Nephron (organoid): ENCODE results near the gene ERO1B.

Experiments
- H3K27ac Mint-ChIP-seq, 3 experiments: 2 replicates each; pipeline ENCODE4 v1.8.0; 2020; ENCODE audit warnings: mixed read lengths in 3 of 3, mild to moderate bottlenecking in 2 of 3, moderate library complexity in 1 of 3
- H3K27me3 Mint-ChIP-seq: 2 replicates; pipeline ENCODE4 v1.8.0; 2021; ENCODE audit warnings: low read depth, mild to moderate bottlenecking, moderate library complexity, mixed read lengths
- H3K36me3 Mint-ChIP-seq: 2 replicates; pipeline ENCODE4 v1.8.0; 2020; ENCODE audit warnings: low read depth, mixed read lengths
- H3K4me1 Mint-ChIP-seq: 2 replicates; pipeline ENCODE4 v1.8.0; 2020; ENCODE audit warnings: mixed read lengths
- H3K4me3 Mint-ChIP-seq, 3 experiments: 2 replicates each; pipeline ENCODE4 v1.8.0; 2020; ENCODE audit warnings: mild to moderate bottlenecking in 3 of 3, mixed read lengths in 3 of 3, moderate library complexity in 2 of 3
- H3K9me3 Mint-ChIP-seq: 2 replicates; pipeline ENCODE4 v1.8.0; 2020; ENCODE audit warnings: mixed read lengths
- TF ChIP-seq, protein P1 (sequence below), 3 experiments: fragments of 200-600 bp; sonication (generic); IDR thresholded peaks; one replicate each; pipeline ENCODE4 v1.5.0; 2021; ENCODE audit warnings: antibody characterized with exemption in 3 of 3; ENCODE audit not compliant: unreplicated experiment in 3 of 3

The ERO1B gene

DNA sequence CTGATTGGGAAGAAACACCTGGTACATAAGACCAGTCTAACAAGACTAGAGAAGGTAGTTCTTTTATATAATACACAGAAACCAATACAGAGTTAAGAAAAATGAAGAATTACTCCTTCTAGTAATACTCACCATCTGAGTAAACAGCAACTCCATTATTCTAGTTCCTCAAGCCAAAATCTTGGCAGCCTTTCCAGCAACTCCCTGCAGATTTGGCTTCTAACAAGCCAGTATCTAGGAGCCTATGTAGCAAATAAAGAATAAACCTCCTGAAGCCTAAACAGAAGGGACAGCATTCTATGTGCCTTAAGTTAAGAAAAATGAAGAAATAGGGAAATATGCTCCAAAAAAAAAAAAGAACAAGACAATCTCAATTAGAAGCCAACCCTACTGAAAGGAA, 24.5 kb downstream of the ERO1B start:
- no peaks in the 10 kb centered on the region for H3K4me1 Mint-ChIP-seq

DNA sequence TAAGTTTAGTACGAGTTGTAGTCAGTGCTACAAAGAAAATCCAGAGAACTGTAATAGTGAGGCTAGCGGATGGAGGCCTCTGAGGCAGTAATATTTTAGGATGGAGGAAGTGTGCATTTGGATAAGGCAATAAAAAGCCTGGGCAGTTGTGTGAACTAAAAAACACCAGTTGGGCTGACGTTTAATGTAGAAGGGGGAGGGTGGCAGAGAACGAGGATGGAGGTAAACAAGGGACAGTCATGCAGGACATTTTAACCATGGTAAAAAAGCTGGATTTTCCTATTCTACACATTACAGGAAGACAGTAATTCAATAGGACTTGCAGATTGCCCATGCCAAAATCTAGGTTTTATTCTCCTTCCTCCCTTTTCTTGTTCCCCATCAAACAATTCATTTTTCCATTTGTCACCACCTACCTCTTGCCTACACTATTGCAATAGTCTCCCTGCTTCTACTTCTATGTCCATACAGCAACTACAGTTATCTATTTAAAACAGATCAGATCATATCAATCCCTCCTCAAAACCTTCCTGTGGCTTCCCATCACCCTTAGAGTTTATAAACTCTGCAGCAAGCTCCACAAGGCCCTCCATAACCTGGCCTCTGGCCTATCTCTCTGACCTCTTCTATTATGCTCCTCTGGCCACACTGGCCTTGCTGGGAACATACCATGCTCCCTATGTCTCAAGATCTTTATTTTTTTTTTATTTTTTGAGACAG, 27.7 kb downstream of the ERO1B start:
- Mint-ChIP-seq H3K4me3 (no peak overlapping the region), H3K36me3 (peaks cover 25% of the 10 kb centered on the region), H3K9me3 (peaks cover 23% of the 10 kb centered on the region), H3K27me3 (no peaks in the 10 kb centered on the region), H3K4me1 (no peaks in the 10 kb centered on the region), H3K27ac (no peak overlapping the region)
- TF ChIP-seq, protein P1, sequence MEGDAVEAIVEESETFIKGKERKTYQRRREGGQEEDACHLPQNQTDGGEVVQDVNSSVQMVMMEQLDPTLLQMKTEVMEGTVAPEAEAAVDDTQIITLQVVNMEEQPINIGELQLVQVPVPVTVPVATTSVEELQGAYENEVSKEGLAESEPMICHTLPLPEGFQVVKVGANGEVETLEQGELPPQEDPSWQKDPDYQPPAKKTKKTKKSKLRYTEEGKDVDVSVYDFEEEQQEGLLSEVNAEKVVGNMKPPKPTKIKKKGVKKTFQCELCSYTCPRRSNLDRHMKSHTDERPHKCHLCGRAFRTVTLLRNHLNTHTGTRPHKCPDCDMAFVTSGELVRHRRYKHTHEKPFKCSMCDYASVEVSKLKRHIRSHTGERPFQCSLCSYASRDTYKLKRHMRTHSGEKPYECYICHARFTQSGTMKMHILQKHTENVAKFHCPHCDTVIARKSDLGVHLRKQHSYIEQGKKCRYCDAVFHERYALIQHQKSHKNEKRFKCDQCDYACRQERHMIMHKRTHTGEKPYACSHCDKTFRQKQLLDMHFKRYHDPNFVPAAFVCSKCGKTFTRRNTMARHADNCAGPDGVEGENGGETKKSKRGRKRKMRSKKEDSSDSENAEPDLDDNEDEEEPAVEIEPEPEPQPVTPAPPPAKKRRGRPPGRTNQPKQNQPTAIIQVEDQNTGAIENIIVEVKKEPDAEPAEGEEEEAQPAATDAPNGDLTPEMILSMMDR (IDR thresholded peaks at IDR 0.05; ENCODE audit: unreplicated experiment in 3 of 3): no peak

More for the DNA sequence above, 24.5 kb downstream of the ERO1B start:
- Mint-ChIP-seq H3K4me3 (no peak overlapping the region), H3K27me3 (no peaks in the 10 kb centered on the region), H3K9me3 (peaks cover 50% of the 10 kb centered on the region), H3K27ac (no peak overlapping the region), H3K36me3 (peaks cover 55% of the 10 kb centered on the region)
- TF ChIP-seq, protein P1 (IDR thresholded peaks at IDR 0.05; ENCODE audit: unreplicated experiment in 3 of 3): no peak

DNA sequence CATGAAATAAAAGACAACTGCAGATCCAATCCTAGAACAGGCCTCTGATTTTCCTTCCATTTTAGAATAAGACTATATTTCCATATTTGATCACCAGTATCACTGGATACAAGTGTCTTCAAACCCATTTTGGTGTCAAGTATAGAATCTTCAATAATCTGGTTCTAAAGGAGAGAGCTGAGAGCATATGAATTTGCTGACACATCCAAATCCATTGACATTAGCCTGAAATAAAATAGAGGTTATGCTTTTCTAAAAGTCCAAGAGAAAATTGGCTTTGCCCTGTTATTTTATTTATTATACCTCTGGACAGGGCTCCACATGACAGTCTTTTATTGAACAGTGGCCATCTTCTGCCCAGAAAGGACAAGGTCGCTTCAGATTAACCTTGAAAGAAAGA, 28.6 kb downstream of the ERO1B start:
- Mint-ChIP-seq H3K4me1 (no peaks in the 10 kb centered on the region), H3K9me3 (peaks cover 17% of the 10 kb centered on the region), H3K27me3 (no peaks in the 10 kb centered on the region), H3K4me3 (no peak overlapping the region), H3K36me3 (peaks cover 20% of the 10 kb centered on the region), H3K27ac (no peak overlapping the region)
- TF ChIP-seq, protein P1 (IDR thresholded peaks at IDR 0.05; ENCODE audit: unreplicated experiment in 3 of 3): no peak

DNA sequence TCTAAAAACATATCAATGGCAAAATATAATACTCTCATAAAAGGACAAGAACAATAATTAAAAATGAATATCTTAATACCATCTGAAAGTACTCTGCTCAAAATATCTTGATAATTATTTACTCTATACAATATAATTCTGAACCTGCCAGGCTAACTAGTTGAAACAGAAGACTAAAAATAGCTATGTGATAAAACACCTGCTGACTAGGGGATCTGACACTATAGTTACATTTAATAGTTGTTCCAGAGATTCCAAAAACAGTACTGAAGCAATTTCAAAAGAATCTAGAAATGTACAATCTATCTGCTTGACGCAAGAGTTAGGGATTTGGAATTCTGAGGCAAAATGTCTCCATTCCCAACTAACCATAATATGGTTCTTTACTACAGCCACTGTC, 30.2 kb downstream of the ERO1B start:
- Mint-ChIP-seq H3K9me3 (peaks cover 4% of the 10 kb centered on the region), H3K36me3 (peaks cover 12% of the 10 kb centered on the region), H3K27ac (no peak overlapping the region), H3K27me3 (no peaks in the 10 kb centered on the region), H3K4me3 (no peak overlapping the region), H3K4me1 (no peaks in the 10 kb centered on the region)
- TF ChIP-seq, protein P1 (IDR thresholded peaks at IDR 0.05; ENCODE audit: unreplicated experiment in 3 of 3): no peak

DNA sequence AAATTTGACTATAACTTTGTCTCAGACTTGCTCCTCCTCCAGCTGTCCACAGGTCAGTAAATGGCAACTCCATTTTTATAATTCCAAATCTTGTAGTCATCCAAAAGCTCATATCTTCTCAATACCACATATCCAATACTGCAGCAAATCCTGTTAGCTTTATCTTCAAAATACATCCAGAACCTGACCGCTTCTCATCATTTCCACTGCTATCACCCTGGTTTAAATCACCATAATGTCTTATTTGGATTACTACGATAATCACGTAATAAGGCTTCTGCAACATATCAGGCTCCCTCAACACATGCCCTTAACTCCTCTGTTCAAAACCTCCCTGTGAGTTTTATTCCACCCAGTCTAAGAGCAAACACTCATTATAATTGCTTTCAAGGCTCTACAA, 34.5 kb downstream of the ERO1B start:
- no peaks in the 10 kb centered on the region for H3K9me3 Mint-ChIP-seq
- H3K4me1 Mint-ChIP-seq: no peaks in the 10 kb centered on the region
- TF ChIP-seq, protein P1 (IDR thresholded peaks at IDR 0.05; ENCODE audit: unreplicated experiment in 3 of 3): no peak
- peaks cover 6% of the 10 kb centered on the region for H3K36me3 Mint-ChIP-seq
- H3K27me3 Mint-ChIP-seq: no peaks in the 10 kb centered on the region
- H3K27ac Mint-ChIP-seq: no peak overlapping the region
- H3K4me3 Mint-ChIP-seq: no peak overlapping the region

DNA sequence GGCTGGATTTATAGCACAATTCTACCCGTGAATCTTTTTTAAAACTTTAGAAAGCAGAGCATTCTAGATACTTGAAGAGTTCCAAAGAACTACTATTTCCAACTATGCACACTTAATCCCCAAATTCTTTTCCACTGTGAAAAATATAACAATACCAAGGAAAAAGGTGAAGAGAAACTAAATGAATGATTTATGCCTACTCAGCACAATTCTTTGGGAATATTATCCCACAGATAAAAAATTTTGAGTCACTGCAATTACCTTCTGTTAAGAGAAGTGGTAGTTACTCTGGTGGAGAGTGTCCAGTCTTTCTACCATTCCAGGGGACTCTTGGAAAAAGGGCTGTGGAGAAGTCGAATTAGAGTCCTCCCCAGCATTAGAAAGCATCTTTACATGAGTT, 39.2 kb downstream of the ERO1B start:
- H3K27me3 Mint-ChIP-seq: peaks cover 4% of the 10 kb centered on the region
- no peak overlapping the region for H3K27ac Mint-ChIP-seq
- no peaks in the 10 kb centered on the region for H3K4me1 Mint-ChIP-seq
- TF ChIP-seq, protein P1 (IDR thresholded peaks at IDR 0.05; ENCODE audit: unreplicated experiment in 3 of 3): no peak
- H3K4me3 Mint-ChIP-seq: no peak overlapping the region
- H3K36me3 Mint-ChIP-seq: peaks cover 6% of the 10 kb centered on the region
- H3K9me3 Mint-ChIP-seq: no peaks in the 10 kb centered on the region
